OCI-LY1 (cell line): ENCODE measurements around the gene EMC8.

Experiments
- CTCF ChIP-seq: fragments of 200-600 bp; sonication (generic), shearing (Covaris generic); IDR thresholded peaks from 2 replicates; pipeline ENCODE4 v1.5.1; 2017; ENCODE audit warnings: mild to moderate bottlenecking, antibody characterized with exemption, low read length, moderate library complexity, mixed read lengths
- EZH2 ChIP-seq: fragments of 200-600 bp; sonication (generic), shearing (Covaris generic); IDR thresholded peaks from 2 replicates; pipeline ENCODE4 v1.8.0; 2017; ENCODE audit warnings: borderline replicate concordance, mixed run types, mild to moderate bottlenecking, antibody characterized with exemption, low read length, moderate library complexity, mixed read lengths

DNA sequence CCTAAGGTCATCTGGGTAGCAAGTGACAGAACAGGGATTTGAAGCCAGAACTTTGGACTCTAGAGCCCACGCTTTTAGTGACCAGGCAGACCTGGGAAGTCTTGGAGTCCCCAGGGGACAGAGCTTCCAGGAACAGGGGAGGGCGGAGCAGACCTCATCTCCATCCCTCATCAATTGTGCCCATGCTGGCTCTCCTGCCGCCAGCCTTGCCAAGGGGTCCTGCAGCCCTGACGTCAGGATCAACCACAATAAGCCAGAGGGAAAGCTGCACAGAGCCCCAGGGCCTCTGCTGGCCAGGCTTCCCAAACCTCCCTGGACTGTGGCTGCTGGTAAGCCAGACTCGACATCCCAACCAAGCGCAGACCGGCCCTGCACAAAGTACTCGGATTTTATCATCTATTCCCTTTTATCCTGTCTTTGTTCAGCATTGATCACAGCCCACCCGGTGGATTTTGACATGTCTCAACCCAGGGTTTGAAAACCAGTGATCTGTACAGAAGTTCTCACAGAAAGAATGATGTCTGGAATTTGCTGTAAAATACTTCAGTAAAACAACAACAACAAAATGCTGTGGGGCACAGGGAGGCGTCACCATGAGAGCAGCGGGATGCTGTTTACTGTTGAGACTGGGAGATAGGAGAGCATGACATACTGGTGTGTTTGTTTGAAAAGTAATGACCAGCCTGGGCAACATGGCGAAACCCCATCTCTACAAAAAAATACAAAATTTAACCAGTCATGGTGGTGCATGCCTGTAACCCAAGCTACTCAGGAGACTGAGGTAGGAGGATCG lies 60.2 kb downstream of the EMC8 start:
- TF ChIP-seq EZH2 (no peak), CTCF (no peak)
